PC-9 (cell line): Measurements from ENCODE around the gene PRDM2.

Source experiments
- CTCF ChIP-seq: fragments of 200-600 bp; sonication (generic); conservative IDR thresholded peaks from 2 replicates; pipeline ENCODE4 v1.6.1; 2017; ENCODE audit warnings: mixed run types, antibody characterized with exemption, mild to moderate bottlenecking, moderate library complexity
- EZH2 ChIP-seq: fragments of 200-600 bp; sonication (generic); IDR thresholded peaks from 2 replicates; pipeline ENCODE4 v1.8.0; 2017; ENCODE audit warnings: antibody characterized with exemption, low read depth

- TF ChIP-seq CTCF, result no peak
- TF ChIP-seq EZH2, result no peak
Observed at GRCh38 chr1:13826591-13826990, 126.6 kb downstream of the PRDM2 start.
